Rectal smooth muscle tissue (tissue), 1 donor: Measurements from ENCODE around the gene FLAD1.
A peak's percentile ranks its signal among the peaks of the same experiment; 100 is the strongest.

ENCODE experiments used
- H3K27ac ChIP-seq: one replicate; pipeline ENCODE4 v1.7.0; 2013; ENCODE audit warnings: low read depth, low read length, inconsistent platforms
- H3K27me3 ChIP-seq: one replicate; pipeline ENCODE4 v1.7.0; 2013; ENCODE audit warnings: low read length; ENCODE audit not compliant: control insufficient read depth, insufficient read depth
- H3K36me3 ChIP-seq: one replicate; pipeline ENCODE4 v1.7.0; 2013; ENCODE audit warnings: low read length; ENCODE audit not compliant: control insufficient read depth, insufficient read depth
- H3K4me1 ChIP-seq: one replicate; pipeline ENCODE4 v1.7.0; 2013; ENCODE audit warnings: low read length; ENCODE audit not compliant: control insufficient read depth, insufficient read depth
- H3K4me3 ChIP-seq: one replicate; pipeline ENCODE4 v1.7.0; 2013; ENCODE audit warnings: low read length
- H3K9ac ChIP-seq: one replicate; pipeline ENCODE4 v1.7.0; 2013; ENCODE audit warnings: low read length

Gene FLAD1

DNA sequence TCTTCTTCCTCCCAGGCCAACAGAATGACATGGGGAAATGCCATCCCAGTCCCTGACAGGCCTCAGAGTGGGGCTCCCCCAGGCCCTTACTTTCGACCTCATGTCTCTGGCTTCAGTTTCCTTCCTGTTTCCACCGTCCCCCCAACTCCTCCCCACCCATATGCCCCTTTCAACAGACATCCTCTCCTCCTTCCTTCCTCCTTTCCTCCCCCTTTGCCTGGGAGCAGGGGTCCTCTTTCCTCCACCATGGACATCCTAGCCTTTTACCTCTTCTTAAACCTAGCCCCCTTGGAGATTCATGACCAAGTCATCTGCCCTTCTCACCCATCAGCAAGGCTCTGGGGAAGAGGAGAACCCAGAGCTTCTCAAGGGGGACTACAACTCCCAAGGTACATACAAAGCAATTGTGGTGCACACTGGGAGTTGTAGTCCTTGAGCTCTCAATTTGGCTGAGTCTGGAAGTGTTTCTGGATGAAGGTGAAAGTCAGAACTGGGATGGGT, 23.5 kb downstream of the FLAD1 start:
- Histone ChIP-seq H3K9ac (no peak overlapping the region), H3K4me3 (peak overlapping the region; percentile 1), H3K4me1 (peaks cover 28% of the 10 kb centered on the region)

DNA sequence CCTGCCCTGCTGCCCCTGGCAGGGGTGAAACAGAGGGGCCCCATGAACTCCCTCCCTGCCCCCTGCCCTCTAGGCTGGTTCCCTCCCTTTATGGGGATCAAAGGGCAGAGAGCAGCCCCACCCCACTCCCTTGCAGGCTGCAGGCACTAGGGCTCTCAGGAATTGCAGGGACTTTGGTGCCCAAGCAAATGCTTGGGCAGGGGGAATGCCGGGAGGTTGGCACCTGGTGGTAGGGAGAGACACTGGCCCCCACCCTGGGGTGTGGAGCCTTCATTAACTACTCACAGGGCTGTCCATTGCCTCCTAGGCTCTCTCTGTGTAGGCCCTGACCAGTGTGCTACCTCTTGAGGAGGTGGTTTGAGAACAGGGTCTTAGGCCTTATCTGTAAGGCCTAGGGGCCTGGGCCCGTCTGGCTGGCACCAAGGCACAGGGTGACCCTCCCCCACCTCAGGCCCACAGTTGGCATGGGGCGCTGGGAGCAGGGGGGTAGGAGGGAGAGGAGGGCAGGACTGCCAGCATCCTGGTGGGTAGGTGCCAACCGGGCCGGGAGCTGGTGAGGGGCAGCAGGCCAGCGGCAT, 24.2 kb downstream of the FLAD1 start:
- peak overlapping the region; percentile 93 for H3K27ac ChIP-seq
- H3K4me3 ChIP-seq, result peak overlapping the region; percentile 47
- H3K36me3 ChIP-seq, result peaks cover 6% of the 10 kb centered on the region
- H3K27me3 ChIP-seq, result no peaks in the 10 kb centered on the region
- H3K4me1 ChIP-seq, result peaks cover 33% of the 10 kb centered on the region
- peak overlapping the region; percentile 16 for H3K9ac ChIP-seq

More for the DNA sequence above, 23.5 kb downstream of the FLAD1 start:
- peaks cover 6% of the 10 kb centered on the region for H3K36me3 ChIP-seq
- H3K27ac ChIP-seq, result peak overlapping the region; percentile 93
- no peaks in the 10 kb centered on the region for H3K27me3 ChIP-seq

- peak overlapping the region; percentile 5 for H3K9ac ChIP-seq
- H3K36me3 ChIP-seq, result peaks cover 6% of the 10 kb centered on the region
- peak overlapping the region; percentile 67 for H3K27ac ChIP-seq
- no peaks in the 10 kb centered on the region for H3K27me3 ChIP-seq
- H3K4me1 ChIP-seq, result peaks cover 35% of the 10 kb centered on the region
- H3K4me3 ChIP-seq, result peak overlapping the region; percentile 47
These were observed 25.1 kb downstream of the FLAD1 start for GRCh38 chr1:155008015-155008941.

GRCh38 chr1:155009221-155009711, 26.1 kb downstream of the FLAD1 start:
- H3K9ac ChIP-seq, result no peak overlapping the region

DNA sequence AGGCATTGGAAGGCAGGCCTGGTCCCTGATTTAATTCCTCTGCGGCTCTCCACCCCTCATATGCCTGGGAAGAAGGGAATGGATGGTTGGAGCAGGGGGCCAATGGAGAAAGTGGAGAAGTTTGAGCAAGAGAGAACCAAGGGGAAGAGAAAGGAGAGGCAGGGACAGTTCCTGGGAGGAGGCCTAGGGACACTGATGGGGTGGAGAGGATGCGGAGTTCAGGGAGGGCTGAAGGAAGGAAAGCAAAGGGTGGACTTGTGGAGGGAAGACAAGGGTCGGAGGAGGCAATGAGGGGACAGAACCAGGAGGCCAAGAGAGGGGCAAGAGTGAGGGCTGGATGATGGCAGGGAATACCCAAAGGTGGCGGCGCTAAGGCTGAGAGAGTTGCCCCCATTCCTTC, 26.6 kb downstream of the FLAD1 start:
- H3K27me3 ChIP-seq, result no peaks in the 10 kb centered on the region
- H3K4me3 ChIP-seq, result peak overlapping the region; percentile 47
- no peak overlapping the region for H3K27ac ChIP-seq
- H3K9ac ChIP-seq, result no peak overlapping the region
- H3K36me3 ChIP-seq, result peaks cover 6% of the 10 kb centered on the region
- H3K4me1 ChIP-seq, result peaks cover 28% of the 10 kb centered on the region

More at GRCh38 chr1:155009221-155009711, 26.1 kb downstream of the FLAD1 start:
- peaks cover 33% of the 10 kb centered on the region for H3K4me1 ChIP-seq
- H3K4me3 ChIP-seq, result peak overlapping the region; percentile 47
- H3K36me3 ChIP-seq, result peaks cover 6% of the 10 kb centered on the region
- no peak overlapping the region for H3K27ac ChIP-seq
- no peaks in the 10 kb centered on the region for H3K27me3 ChIP-seq

DNA sequence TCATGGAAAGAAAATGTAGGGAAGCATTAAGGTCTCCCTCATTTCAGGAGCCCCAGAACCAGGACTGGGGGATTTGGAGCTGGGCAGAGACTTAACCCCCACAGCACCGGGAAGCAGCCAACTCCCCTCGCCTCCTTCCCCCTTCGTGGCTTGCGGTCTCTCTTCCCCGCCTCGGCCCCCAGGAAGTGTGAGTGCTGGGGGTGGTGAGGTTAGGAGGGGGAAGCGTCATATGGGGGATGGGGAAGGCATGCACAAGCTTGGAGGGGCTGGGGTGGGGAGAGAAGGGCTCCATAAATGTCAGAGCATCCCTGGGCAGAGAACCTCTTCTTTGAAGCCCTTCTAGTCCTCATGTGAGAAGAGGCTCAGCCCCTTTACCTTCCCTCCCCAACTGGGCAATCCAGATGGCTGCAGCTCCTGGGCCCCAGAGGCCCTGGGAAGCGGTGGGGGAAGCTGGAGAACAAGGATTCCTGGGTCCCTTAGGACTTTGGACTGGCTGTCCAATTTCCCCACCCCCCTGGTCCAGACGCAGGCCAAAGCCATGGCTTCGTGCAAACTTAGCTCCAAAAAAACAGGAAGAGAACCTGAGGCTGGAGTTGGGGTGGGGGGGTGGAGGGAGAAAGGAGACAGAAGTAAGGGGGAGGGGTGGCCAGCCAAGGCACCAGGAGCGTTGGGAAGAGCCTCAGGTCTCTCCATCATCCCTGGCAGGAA, 27.2 kb downstream of the FLAD1 start:
- H3K4me1 ChIP-seq, result peaks cover 25% of the 10 kb centered on the region
- H3K36me3 ChIP-seq, result peaks cover 6% of the 10 kb centered on the region
- no peaks in the 10 kb centered on the region for H3K27me3 ChIP-seq
- no peak overlapping the region for H3K27ac ChIP-seq
- H3K4me3 ChIP-seq, result peak overlapping the region; percentile 47
- H3K9ac ChIP-seq, result no peak overlapping the region

- Histone ChIP-seq H3K27me3 (no peaks in the 10 kb centered on the region), H3K4me3 (peak overlapping the region; percentile 21), H3K9ac (no peak overlapping the region), H3K36me3 (peaks cover 6% of the 10 kb centered on the region), H3K4me1 (peaks cover 19% of the 10 kb centered on the region), H3K27ac (peak overlapping the region; percentile 3)
These were observed 27.9 kb downstream of the FLAD1 start for GRCh38 chr1:155011004-155011416.

DNA sequence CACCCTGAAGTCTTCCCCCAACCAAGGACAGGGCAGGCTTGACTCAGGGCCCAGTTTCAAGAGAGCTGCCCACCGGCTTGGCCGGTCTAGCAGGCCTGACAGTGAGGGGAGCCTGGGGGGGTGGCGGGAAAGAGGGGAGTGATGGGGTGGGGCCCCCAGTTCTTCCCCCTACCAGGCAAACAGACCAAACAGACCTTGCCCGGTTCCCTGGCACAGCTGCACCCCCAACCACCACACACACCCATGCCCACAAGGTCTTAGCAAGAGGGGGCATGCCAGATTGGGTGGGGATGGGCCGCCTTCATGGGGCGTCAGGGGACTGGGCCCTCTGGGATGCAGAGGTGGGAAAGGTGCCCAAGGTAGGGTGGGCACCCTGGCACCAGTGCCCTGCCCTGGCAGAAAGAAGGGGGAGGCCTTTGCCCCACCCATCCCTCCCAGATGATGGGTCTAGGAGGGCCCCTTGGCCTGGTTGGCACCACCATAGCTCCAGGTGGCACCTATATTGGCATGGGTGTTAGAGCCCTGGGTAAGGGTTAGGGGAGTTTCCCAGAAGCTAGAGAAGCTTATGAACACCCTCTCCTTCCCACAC, 28.4 kb downstream of the FLAD1 start:
- no peaks in the 10 kb centered on the region for H3K27me3 ChIP-seq
- peak overlapping the region; percentile 20 for H3K4me3 ChIP-seq
- H3K27ac ChIP-seq, result peak overlapping the region; percentile 58
- peaks cover 2% of the 10 kb centered on the region for H3K36me3 ChIP-seq
- H3K4me1 ChIP-seq, result peaks cover 14% of the 10 kb centered on the region
- no peak overlapping the region for H3K9ac ChIP-seq

- no peaks in the 10 kb centered on the region for H3K27me3 ChIP-seq
These were observed 28.9 kb downstream of the FLAD1 start for GRCh38 chr1:155012026-155012546.

GRCh38 chr1:155012776-155013602, 29.8 kb downstream of the FLAD1 start:
- Histone ChIP-seq H3K27ac (peak overlapping the region; percentile 58), H3K4me3 (peak overlapping the region; percentile 13), H3K4me1 (peaks cover 13% of the 10 kb centered on the region), H3K9ac (no peak overlapping the region), H3K36me3 (peaks cover 2% of the 10 kb centered on the region), H3K27me3 (no peaks in the 10 kb centered on the region)

More at GRCh38 chr1:155012026-155012546, 28.9 kb downstream of the FLAD1 start:
- H3K36me3 ChIP-seq, result peaks cover 2% of the 10 kb centered on the region
- peaks cover 14% of the 10 kb centered on the region for H3K4me1 ChIP-seq
- H3K4me3 ChIP-seq, result peak overlapping the region; percentile 20
- H3K27ac ChIP-seq, result peak overlapping the region; percentile 58
- H3K9ac ChIP-seq, result peak overlapping the region; percentile 29

DNA sequence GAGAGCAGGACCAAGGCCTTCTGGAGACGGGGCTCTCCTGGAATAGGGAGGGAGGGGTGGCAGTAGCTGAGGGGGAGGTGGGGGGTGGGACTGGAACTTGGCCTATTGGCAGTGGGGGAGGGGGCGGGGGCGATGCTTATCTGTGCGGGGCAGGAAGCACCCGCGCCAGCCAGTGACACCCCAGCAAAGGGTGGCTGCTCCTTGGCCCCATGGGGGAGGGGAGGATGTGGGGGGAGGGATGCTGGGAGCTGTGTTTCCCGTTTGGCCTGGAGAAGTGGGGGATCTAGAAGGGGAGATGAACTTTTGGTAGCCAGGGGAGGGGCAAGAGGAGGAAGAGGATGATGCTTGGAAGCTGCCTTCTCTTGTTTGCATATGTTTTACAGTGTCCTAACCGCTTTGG, 30.5 kb downstream of the FLAD1 start:
- Histone ChIP-seq H3K4me3 (no peak overlapping the region), H3K4me1 (peaks cover 13% of the 10 kb centered on the region), H3K27me3 (no peaks in the 10 kb centered on the region), H3K27ac (no peak overlapping the region), H3K9ac (no peak overlapping the region), H3K36me3 (peaks cover 2% of the 10 kb centered on the region)
